Measurements from ENCODE around the gene SGMS2.
"Not testable (repeated sequence)": the region's sequence is repeated elsewhere in the genome, so short reads cannot be mapped to it uniquely, and the experiment has no call there.

Gene SGMS2

GRCh38 chr4:107913283-107913899 lies 88.7 kb downstream of the SGMS2 start:
- ATAC-seq, result peak; percentile 63
- DNase-seq, result peak; percentile 10

DNA sequence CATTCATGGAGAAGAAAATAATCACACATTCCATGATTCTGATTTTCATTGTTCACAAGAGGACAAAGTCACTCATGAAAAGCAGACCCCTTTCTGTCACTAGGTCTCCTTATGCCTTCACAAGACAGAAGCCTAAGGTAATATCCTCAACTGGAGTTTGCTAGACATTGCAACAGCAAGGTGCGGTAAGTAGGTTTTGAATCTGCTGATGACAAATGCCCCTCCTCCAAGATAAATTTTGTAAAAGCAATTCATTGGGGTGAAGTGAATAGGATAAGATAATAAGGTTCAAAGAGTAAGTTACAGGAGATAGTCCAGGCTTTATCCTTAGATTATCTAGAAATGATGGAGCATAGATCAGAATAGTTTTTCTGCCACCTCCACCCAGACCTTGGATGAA lies 90.5 kb downstream of the SGMS2 start:
- ATAC-seq (no peak), DNase-seq (no peak)

GRCh38 chr4:107916623-107917022 lies 91.9 kb downstream of the SGMS2 start:
- no peak for DNase-seq
- no peak for ATAC-seq

DNA sequence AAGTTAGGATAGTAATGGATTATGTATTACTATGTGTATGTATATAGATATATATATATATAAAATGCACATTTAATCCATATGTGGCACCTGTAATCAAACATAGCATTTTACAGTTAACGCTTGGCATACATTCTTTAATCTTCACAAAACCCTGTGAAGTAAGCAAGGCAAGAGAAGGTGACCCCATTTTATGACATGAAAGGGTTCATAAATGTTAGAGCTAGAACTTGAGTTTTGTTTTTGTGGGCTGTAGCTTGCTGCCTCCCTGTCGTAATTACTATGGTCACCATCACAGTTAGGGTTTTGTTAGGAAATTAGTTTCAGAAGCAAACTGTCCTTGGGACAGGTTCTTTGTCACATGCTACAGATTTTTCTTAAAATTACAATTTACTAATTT lies 92.8 kb downstream of the SGMS2 start:
- no peak for DNase-seq
- ATAC-seq, result no peak

GRCh38 chr4:107922486-107923473 lies 98.0 kb downstream of the SGMS2 start:
- no peak for ATAC-seq

GRCh38 chr4:107925713-107926112 lies 101.0 kb downstream of the SGMS2 start:
- DNase-seq, ATAC-seq: not testable (repeated sequence)

More at GRCh38 chr4:107922486-107923473, 98.0 kb downstream of the SGMS2 start:
- DNase-seq, result no peak

DNA sequence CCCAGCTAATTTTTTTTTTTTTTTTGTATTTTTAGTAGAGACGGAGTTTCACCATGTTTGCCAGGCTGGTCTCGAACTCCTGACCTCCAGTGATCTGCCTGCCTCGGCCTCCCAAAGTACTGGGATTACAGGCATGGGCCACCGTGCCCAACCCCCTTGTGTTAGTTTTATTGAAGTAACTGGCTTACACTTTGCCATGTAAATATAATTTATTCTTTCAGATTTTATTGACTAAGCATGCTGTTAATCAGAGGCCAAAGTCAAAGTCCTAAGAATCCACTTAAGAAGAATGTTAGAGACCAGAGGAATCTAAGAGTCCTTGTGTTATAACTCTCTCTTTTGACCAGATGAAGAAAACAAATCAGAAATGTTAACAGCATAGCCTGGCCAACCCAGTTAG lies 102.1 kb downstream of the SGMS2 start:
- DNase-seq, ATAC-seq: not testable (repeated sequence)

DNA sequence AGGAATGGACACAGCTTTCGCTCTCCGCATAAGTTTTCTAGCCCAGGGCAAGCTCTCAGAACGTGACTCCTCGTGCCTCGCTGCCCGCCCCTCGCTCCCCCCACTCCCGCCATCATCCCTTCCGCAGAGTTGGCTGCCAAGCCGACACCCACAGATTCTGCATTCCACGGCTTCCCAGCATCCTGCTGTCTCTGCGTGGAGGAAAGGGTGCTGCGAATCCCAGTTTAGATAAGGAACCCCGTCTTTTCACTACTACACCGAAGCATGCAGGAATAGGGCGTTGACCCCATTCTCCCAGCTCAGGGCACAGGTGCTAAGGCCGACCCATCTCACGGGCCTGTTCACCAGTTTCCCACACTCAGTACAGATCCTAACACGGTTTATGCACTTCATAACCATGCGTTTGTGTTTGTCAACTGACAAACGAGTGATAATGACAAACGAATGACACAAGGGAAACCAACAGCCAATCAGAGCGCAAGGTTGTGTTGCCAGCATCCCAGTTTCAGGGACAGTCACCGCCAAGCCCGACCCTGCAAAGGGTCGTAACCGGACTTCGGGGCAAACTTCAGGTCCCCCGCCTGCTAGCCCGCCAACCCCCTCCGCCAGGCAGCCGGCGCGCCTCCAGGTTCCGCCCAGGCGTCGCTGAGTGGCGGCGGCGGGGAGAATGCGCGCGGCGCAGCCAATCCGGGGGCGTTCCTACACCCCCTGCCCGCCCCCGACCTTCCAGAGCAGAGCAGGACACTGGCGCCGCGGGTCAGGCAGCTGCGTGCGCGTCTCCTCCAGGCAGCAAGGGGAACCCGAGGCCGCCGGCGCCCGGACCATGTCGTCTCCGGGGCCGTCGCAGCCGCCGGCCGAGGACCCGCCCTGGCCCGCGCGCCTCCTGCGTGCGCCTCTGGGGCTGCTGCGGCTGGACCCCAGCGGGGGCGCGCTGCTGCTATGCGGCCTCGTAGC lies 106.4 kb downstream of the SGMS2 start, which contains the start of gene CYP2U1:
Gene CYP2U1, plus strand, starts transcription at position 729 of the 954 bp plus-strand sequence. Its CDS starts 95 bp downstream, at position 824.
- ATAC-seq (peak; percentile 93), DNase-seq (peak; percentile 80)

- DNase-seq, result peak; percentile 31
- ATAC-seq, result peak; percentile 28
Observed at GRCh38 chr4:107931775-107932321, 107.1 kb downstream of the SGMS2 start.

- no peak for DNase-seq
- no peak for ATAC-seq
Observed at GRCh38 chr4:107935246-107935645, 110.5 kb downstream of the SGMS2 start.

DNA sequence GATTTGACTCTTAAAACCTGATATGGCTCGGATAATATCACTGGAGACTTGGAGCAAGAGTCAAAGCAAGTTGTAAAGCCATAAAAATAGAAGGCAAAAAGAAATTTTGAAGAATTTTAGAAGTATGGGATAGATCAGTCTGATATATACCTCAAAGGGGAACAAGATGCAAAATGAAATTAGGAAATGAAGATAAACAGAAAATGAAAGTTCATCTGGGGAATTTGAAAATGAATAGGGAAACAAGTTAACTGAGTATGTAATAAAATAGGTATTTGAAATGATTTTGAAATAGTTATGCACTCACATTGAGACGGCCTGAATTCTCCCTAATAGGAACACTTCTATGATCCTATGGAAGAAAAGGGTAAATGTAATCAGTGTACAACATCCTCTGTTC lies 112.3 kb downstream of the SGMS2 start:
- no peak for ATAC-seq
- no peak for DNase-seq

DNA sequence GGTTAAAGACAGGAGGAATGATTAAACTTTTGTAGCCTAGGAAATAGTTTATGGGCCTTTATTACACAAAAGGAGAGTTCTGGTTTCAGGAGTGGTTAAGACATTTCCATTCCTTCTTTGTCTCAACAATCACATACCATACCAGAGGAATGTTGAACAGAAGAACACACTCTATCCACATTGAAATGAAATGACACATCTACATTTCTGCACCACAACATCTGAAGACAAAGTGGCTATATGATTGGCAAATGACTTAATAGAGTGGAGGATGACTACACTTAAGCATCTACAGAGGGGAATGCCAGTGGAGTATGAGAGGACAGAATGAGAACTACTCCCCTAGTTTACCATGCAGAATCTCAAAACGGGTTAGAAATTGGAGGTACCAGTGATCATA lies 114.6 kb downstream of the SGMS2 start:
- peak; percentile 55 for ATAC-seq

GRCh38 chr4:107945809-107946208 lies 121.1 kb downstream of the SGMS2 start:
- DNase-seq (no peak), ATAC-seq (no peak)

More for the DNA sequence above, 114.6 kb downstream of the SGMS2 start:
- no peak for DNase-seq

GRCh38 chr4:107950746-107951540 lies 126.2 kb downstream of the SGMS2 start:
- no peak for ATAC-seq
- DNase-seq, result no peak

DNA sequence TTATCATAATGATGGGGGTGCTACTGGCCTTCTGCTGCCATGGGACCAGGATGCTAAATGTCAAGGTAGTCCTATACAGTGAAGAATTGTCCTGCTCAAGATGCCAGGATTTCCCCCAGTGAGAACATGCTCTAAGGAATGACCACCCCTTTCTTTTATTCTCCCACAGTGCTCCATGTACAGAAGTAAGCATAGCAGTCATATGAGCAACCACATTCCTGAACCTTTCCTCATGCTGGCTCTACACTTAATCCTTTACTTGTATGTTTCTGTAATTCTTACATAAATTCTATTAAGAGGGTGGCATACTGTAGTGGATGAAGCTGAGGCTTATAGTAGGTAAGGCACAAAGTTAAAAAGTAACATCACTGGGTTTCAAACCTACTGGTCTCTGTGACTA lies 126.8 kb downstream of the SGMS2 start:
- ATAC-seq (no peak), DNase-seq (no peak)

DNA sequence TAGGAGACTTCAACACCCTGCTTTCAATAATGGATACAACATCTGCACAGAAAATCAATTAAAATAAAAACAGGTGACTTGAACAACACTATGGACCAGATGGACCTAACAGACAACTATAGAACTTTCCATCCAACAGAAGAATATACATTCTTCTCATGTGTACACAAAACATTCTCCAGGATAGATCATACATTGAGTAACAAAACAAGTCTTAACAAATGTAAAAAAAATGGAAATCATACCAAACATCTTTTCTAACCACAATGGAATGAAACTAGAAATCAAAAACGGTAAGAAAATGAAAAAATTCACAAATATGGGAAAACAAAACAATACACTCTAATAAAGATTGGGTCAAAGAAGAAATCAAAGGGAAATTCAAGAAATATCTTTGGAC lies 131.3 kb downstream of the SGMS2 start:
- DNase-seq, result no peak
- no peak for ATAC-seq

Measured in stimulated activated naive CD8-positive, alpha-beta T cell treated with anti-CD3 and anti-CD28 coated beads, Interleukin-15, Interleukin-2, amounts not matched to agents 100 U/mL and 50 U/mL, for 24 hours (primary cell).